CD4-positive, alpha-beta T cell treated with Interleukin-17A for 4 hours (primary cell): ENCODE results near the gene JSRP1.

Experiments
- DNase-seq: peaks from one replicate; pipeline ENCODE4 v3.0.0-alpha.2; 2020; ENCODE audit warnings: mixed read lengths

JSRP1 gene

GRCh38 chr19:2255982-2256685, at the start of gene JSRP1:
TSS of gene JSRP1 (minus strand) at chr19:2256417. CDS start at chr19:2255314, 1,103 bp downstream.
- DNase-seq: no peak

GRCh38 chr19:2305452-2306280, 49.4 kb upstream of the JSRP1 start:
- no peak for DNase-seq

GRCh38 chr19:2303211-2303798, 47.1 kb upstream of the JSRP1 start:
- no peak for DNase-seq

- peak; percentile 37 for DNase-seq
Observed at GRCh38 chr19:2302319-2303210, 46.3 kb upstream of the JSRP1 start.

GRCh38 chr19:2300533-2300932, 44.3 kb upstream of the JSRP1 start:
- no peak for DNase-seq

- DNase-seq: no peak
Observed at GRCh38 chr19:2296141-2296540, 39.9 kb upstream of the JSRP1 start.

GRCh38 chr19:2294687-2295335, 38.6 kb upstream of the JSRP1 start:
- no peak for DNase-seq

GRCh38 chr19:2291185-2291751, 35.1 kb upstream of the JSRP1 start:
- no peak for DNase-seq

- peak; percentile 44 for DNase-seq
Observed at GRCh38 chr19:2290441-2291184, 34.4 kb upstream of the JSRP1 start.

GRCh38 chr19:2289714-2290435, 33.7 kb upstream of the JSRP1 start:
- peak; percentile 72 for DNase-seq

GRCh38 chr19:2288818-2289713, 32.8 kb upstream of the JSRP1 start:
- no peak for DNase-seq

- DNase-seq: no peak
Observed at GRCh38 chr19:2288338-2288817, 32.2 kb upstream of the JSRP1 start.

- no peak for DNase-seq
Observed at GRCh38 chr19:2287585-2288337, 31.5 kb upstream of the JSRP1 start.

- DNase-seq: no peak
Observed at GRCh38 chr19:2286402-2287140, 30.4 kb upstream of the JSRP1 start.

GRCh38 chr19:2283835-2284507, 27.8 kb upstream of the JSRP1 start:
- DNase-seq: no peak

GRCh38 chr19:2282862-2283237, 26.6 kb upstream of the JSRP1 start:
- no peak for DNase-seq
